Mesothelial cell of epicardium (in vitro differentiated cells): Measurements from ENCODE around the gene SLC16A8. TPM values are rescaled to one million over a fixed set of nuclear protein-coding genes. Genes with fewer than 3 reads are reported as not detected.

Source experiments
- DNase-seq, 2 experiments: peaks; one replicate each; pipeline ENCODE4 v3.0.0; 2021; ENCODE audit warnings: low spot score in 2 of 2; ENCODE audit not compliant: unreplicated experiment in 2 of 2
- H3K27ac Mint-ChIP-seq: 2 replicates; pipeline ENCODE4 v1.8.0; 2021; ENCODE audit warnings: mixed read lengths
- H3K27me3 Mint-ChIP-seq: 2 replicates; pipeline ENCODE4 v1.8.0; 2021; ENCODE audit warnings: low read depth, mixed read lengths
- H3K36me3 Mint-ChIP-seq: 2 replicates; pipeline ENCODE4 v1.8.0; 2021; ENCODE audit warnings: mixed read lengths
- H3K4me1 Mint-ChIP-seq: 2 replicates; pipeline ENCODE4 v1.8.0; 2021; ENCODE audit warnings: mixed read lengths
- H3K4me3 Mint-ChIP-seq: 2 replicates; pipeline ENCODE4 v1.8.0; 2021; ENCODE audit warnings: mild to moderate bottlenecking, moderate library complexity, mixed read lengths
- H3K9me3 Mint-ChIP-seq: 2 replicates; pipeline ENCODE4 v1.8.0; 2021; ENCODE audit warnings: mixed read lengths
- CTCF ChIP-seq: fragments of 200-600 bp; sonication (generic); IDR thresholded peaks from one replicate; pipeline ENCODE4 v1.5.0; 2021; ENCODE audit warnings: antibody characterized with exemption; ENCODE audit not compliant: unreplicated experiment
- total RNA-seq: library from RNA; stranded (reverse); gene quantifications from 3 replicates; pipeline ENCODE4 v1.2.1, GENCODE V29; 2021

The SLC16A8 gene
- total RNA-seq: 0.14 to 0.60 TPM (median 0.18 TPM) in 3 replicates

GRCh38 chr22:38083931-38084631, at the start of gene SLC16A8:
TSS of gene SLC16A8 (minus strand) at chr22:38084184. CDS start at chr22:38082873, 1,311 bp downstream.
- no peak for TF ChIP-seq CTCF
- Mint-ChIP-seq H3K36me3 (peaks cover 8% of the 10 kb centered on the region), H3K4me3 (no peak within 1 kb of the TSS), H3K27me3 (peaks cover 8% of the 10 kb centered on the region), H3K27ac (no peak within 1 kb of the TSS), H3K4me1 (peaks cover 9% of the 10 kb centered on the region), H3K9me3 (no peaks in the 10 kb centered on the region)
- DNase-seq: no peak

- no peak for TF ChIP-seq CTCF
- Mint-ChIP-seq H3K4me3 (no peak overlapping the region), H3K4me1 (peaks cover 4% of the 10 kb centered on the region), H3K27ac (no peak overlapping the region), H3K27me3 (no peaks in the 10 kb centered on the region), H3K9me3 (peaks cover 4% of the 10 kb centered on the region), H3K36me3 (peaks cover 30% of the 10 kb centered on the region)
- DNase-seq: no peak
Measured at GRCh38 chr22:38133331-38133730, 49.3 kb upstream of the SLC16A8 start.

- DNase-seq: no peak
- H3K27me3 Mint-ChIP-seq: no peaks in the 10 kb centered on the region
- H3K36me3 Mint-ChIP-seq: peaks cover 28% of the 10 kb centered on the region
- H3K4me3 Mint-ChIP-seq: no peak overlapping the region
- no peak overlapping the region for H3K27ac Mint-ChIP-seq
- H3K9me3 Mint-ChIP-seq: peaks cover 4% of the 10 kb centered on the region
- TF ChIP-seq CTCF: no peak
- peaks cover 4% of the 10 kb centered on the region for H3K4me1 Mint-ChIP-seq
Measured at GRCh38 chr22:38132794-38133193, 48.8 kb upstream of the SLC16A8 start.

GRCh38 chr22:38132136-38132535, 48.2 kb upstream of the SLC16A8 start:
- Mint-ChIP-seq H3K4me3 (no peak overlapping the region), H3K4me1 (peaks cover 4% of the 10 kb centered on the region), H3K9me3 (peaks cover 4% of the 10 kb centered on the region), H3K36me3 (peaks cover 26% of the 10 kb centered on the region), H3K27me3 (no peaks in the 10 kb centered on the region), H3K27ac (no peak overlapping the region)
- no peak for DNase-seq
- no peak for TF ChIP-seq CTCF

- DNase-seq: no peak
- Mint-ChIP-seq H3K27ac (no peak overlapping the region), H3K4me1 (peaks cover 4% of the 10 kb centered on the region), H3K27me3 (no peaks in the 10 kb centered on the region), H3K4me3 (no peak overlapping the region), H3K36me3 (peaks cover 25% of the 10 kb centered on the region), H3K9me3 (peaks cover 4% of the 10 kb centered on the region)
- TF ChIP-seq CTCF: no peak
Measured at GRCh38 chr22:38131399-38131798, 47.4 kb upstream of the SLC16A8 start.
